HL-60 (cell line): ENCODE results near the gene HHAT.

Source experiments
- DNase-seq, 2 experiments: peaks; one replicate each; pipeline ENCODE4 v3.0.0-alpha.2; 2010 to 2020; ENCODE audit warnings: low read depth in 1 of 2, low spot score in 1 of 2
- H3K27ac ChIP-seq: fragments of 250-450 bp; sonication (Bioruptor Pico); replicated peaks from 2 replicates; pipeline ENCODE4 v1.5.1; 2020; ENCODE audit warnings: mild to moderate bottlenecking, moderate library complexity
- H3K27me3 ChIP-seq: fragments of 250-450 bp; sonication (Bioruptor Pico); 2 replicates; pipeline ENCODE4 v1.5.1; 2021; ENCODE audit warnings: mild to moderate bottlenecking, moderate library complexity; ENCODE audit not compliant: insufficient read depth, poor library complexity, severe bottlenecking
- H3K4me3 ChIP-seq: replicated peaks from 2 replicates; pipeline ENCODE4 v1.5.1; 2011; ENCODE audit warnings: mild to moderate bottlenecking, control low read depth, low read length; ENCODE audit not compliant: insufficient read depth
- CTCF ChIP-seq: IDR thresholded peaks from one replicate; pipeline ENCODE4 v1.5.1; 2011; ENCODE audit warnings: low read length, control low read depth, inconsistent platforms; ENCODE audit not compliant: insufficient read depth
- GABPA ChIP-seq: IDR thresholded peaks from 2 replicates; pipeline ENCODE4 v1.6.1; 2012; ENCODE audit warnings: low read depth
- POLR2AphosphoS5 ChIP-seq: IDR thresholded peaks from 2 replicates; pipeline ENCODE4 v1.6.1; 2012; ENCODE audit warnings: low read depth
- REST ChIP-seq: IDR thresholded peaks from 2 replicates; pipeline ENCODE4 v1.6.1; 2012; ENCODE audit warnings: low read depth; ENCODE audit not compliant: insufficient replicate concordance
- SPI1 ChIP-seq: IDR thresholded peaks from 2 replicates; pipeline ENCODE4 v1.6.1; 2012; ENCODE audit warnings: low read depth, mild to moderate bottlenecking, borderline replicate concordance

HHAT gene

GRCh38 chr1:210293171-210293607 is 35.5 kb upstream of the HHAT start:
- no peak for DNase-seq
- no peak overlapping the region for H3K27ac ChIP-seq
- TF ChIP-seq REST: no peak
- no peak for TF ChIP-seq GABPA
- H3K4me3 ChIP-seq: no peak overlapping the region
- H3K27me3 ChIP-seq: peaks cover 26% of the 10 kb centered on the region

GRCh38 chr1:210294999-210295745 is 33.5 kb upstream of the HHAT start:
- no peak overlapping the region for H3K27ac ChIP-seq
- TF ChIP-seq GABPA (no peak), REST (no peak), SPI1 (no peak), POLR2AphosphoS5 (no peak), CTCF (no peak)
- H3K27me3 ChIP-seq: peaks cover 24% of the 10 kb centered on the region
- H3K4me3 ChIP-seq: no peak overlapping the region
- DNase-seq: no peak

GRCh38 chr1:210296682-210297081 is 32.0 kb upstream of the HHAT start:
- H3K4me3 ChIP-seq: no peak overlapping the region
- DNase-seq: no peak
- peaks cover 13% of the 10 kb centered on the region for H3K27me3 ChIP-seq
- TF ChIP-seq CTCF (no peak), REST (no peak), GABPA (no peak), SPI1 (no peak), POLR2AphosphoS5 (no peak)
- H3K27ac ChIP-seq: no peak overlapping the region
